ENCODE results near the gene ZFHX3.

GRCh38 chr16:72785886-72786285 lies 262.0 kb downstream of the ZFHX3 start:
- TF ChIP-seq CTCF (IDR thresholded peaks at IDR 0.05; ENCODE audit: low read depth, low read length) = no peak
- no peak for TF ChIP-seq EZH2phosphoT487 (IDR thresholded peaks at IDR 0.05; ENCODE audit: low read depth)
